ENCODE measurements around the gene TMEM52B.
A peak's percentile ranks its signal among the peaks of the same experiment; 100 is the strongest.
"Not testable (repeated sequence)": the region's sequence is repeated elsewhere in the genome, so short reads cannot be mapped to it uniquely, and the experiment has no call there.

TMEM52B gene

GRCh38 chr12:10179776-10180181 lies 947 bp downstream of the TMEM52B start:
- TF ChIP-seq CTCF (IDR thresholded peaks at IDR 0.05; ENCODE audit: low read depth, low read length, missing control alignments): no peak
- H3K4me3 ChIP-seq (replicated peaks; ENCODE audit: low read depth, low read length): no peak overlapping the region
- no peak for DNase-seq (ENCODE audit: extremely low read depth, low read depth)

- no peak for TF ChIP-seq CTCF (IDR thresholded peaks at IDR 0.05; ENCODE audit: low read depth, low read length, missing control alignments)
- H3K4me3 ChIP-seq (replicated peaks; ENCODE audit: low read depth, low read length): no peak overlapping the region
- no peak for DNase-seq (ENCODE audit: extremely low read depth, low read depth)
Measured at GRCh38 chr12:10182354-10183049, 3.7 kb downstream of the TMEM52B start.

GRCh38 chr12:10184261-10184843 lies 5.5 kb downstream of the TMEM52B start:
- TF ChIP-seq CTCF (IDR thresholded peaks at IDR 0.05; ENCODE audit: low read depth, low read length, missing control alignments): no peak
- DNase-seq (ENCODE audit: extremely low read depth, low read depth): no peak
- no peak overlapping the region for H3K4me3 ChIP-seq (replicated peaks; ENCODE audit: low read depth, low read length)

GRCh38 chr12:10186299-10186698 lies 7.5 kb downstream of the TMEM52B start:
- H3K4me3 ChIP-seq (replicated peaks; ENCODE audit: low read depth, low read length): no peak overlapping the region
- no peak for TF ChIP-seq CTCF (IDR thresholded peaks at IDR 0.05; ENCODE audit: low read depth, low read length, missing control alignments)
- no peak for DNase-seq (ENCODE audit: extremely low read depth, low read depth)

GRCh38 chr12:10186958-10187357 lies 8.1 kb downstream of the TMEM52B start:
- not testable (repeated sequence) for DNase-seq (ENCODE audit: extremely low read depth, low read depth); H3K4me3 ChIP-seq (replicated peaks; ENCODE audit: low read depth, low read length)

- no peak overlapping the region for H3K4me3 ChIP-seq (replicated peaks; ENCODE audit: low read depth, low read length)
- no peak for DNase-seq (ENCODE audit: extremely low read depth, low read depth)
- no peak for TF ChIP-seq CTCF (IDR thresholded peaks at IDR 0.05; ENCODE audit: low read depth, low read length, missing control alignments)
Measured at GRCh38 chr12:10189653-10190052, 10.8 kb downstream of the TMEM52B start.

GRCh38 chr12:10190558-10191388 lies 11.9 kb downstream of the TMEM52B start:
- DNase-seq (ENCODE audit: extremely low read depth, low read depth): no peak
- H3K4me3 ChIP-seq (replicated peaks; ENCODE audit: low read depth, low read length): no peak overlapping the region
- TF ChIP-seq CTCF (IDR thresholded peaks at IDR 0.05; ENCODE audit: low read depth, low read length, missing control alignments): peak; percentile 80
